GM18951 (cell line): Measurements from ENCODE around the gene DEAF1.

ENCODE experiments used
- POLR2A ChIP-seq: IDR thresholded peaks from 4 replicates; pipeline ENCODE4 v1.6.1; 2011; ENCODE audit warnings: mild to moderate bottlenecking; ENCODE audit not compliant: insufficient read length, insufficient read depth; ENCODE audit errors: extremely low read depth
- in situ Hi-C: fragments of 300-500 bp; cut with MboI; formaldehyde crosslinking; loops from one replicate; pipeline ENCODE4 v1.12.0; 2022; ENCODE audit warnings: low sequenced_read_pairs, mixed read lengths, inconsistent platforms; ENCODE audit not compliant: unreplicated experiment

DEAF1 gene

GRCh38 chr11:636511-637332 lies 58.3 kb downstream of the DEAF1 start, which contains the start of gene DRD4:
Gene DRD4 (plus strand): TSS chr11:637269. CDS start chr11:637305, 36 bp downstream.
- in situ Hi-C loops, result no loop called here
- no peak for TF ChIP-seq POLR2A

- in situ Hi-C loops, result no loop called here
- no peak for TF ChIP-seq POLR2A
Observed at GRCh38 chr11:635945-636510, 59.0 kb downstream of the DEAF1 start.

- in situ Hi-C loops, result no loop called here
- TF ChIP-seq POLR2A, result no peak
Observed at GRCh38 chr11:630871-631270, 64.2 kb downstream of the DEAF1 start.

GRCh38 chr11:629237-629583 lies 65.8 kb downstream of the DEAF1 start:
- in situ Hi-C loops, result no loop called here
- TF ChIP-seq POLR2A, result no peak

GRCh38 chr11:628056-628455 lies 67.0 kb downstream of the DEAF1 start:
- TF ChIP-seq POLR2A, result no peak
- in situ Hi-C loops, result no loop called here

- no peak for TF ChIP-seq POLR2A
- in situ Hi-C loops, result no loop called here
Observed at GRCh38 chr11:627308-627576, 67.8 kb downstream of the DEAF1 start.

- in situ Hi-C loops, result no loop called here
- no peak for TF ChIP-seq POLR2A
Observed at GRCh38 chr11:626475-627307, 68.3 kb downstream of the DEAF1 start, which contains the start of gene SCT. Gene SCT (minus strand): TSS chr11:627181. CDS start chr11:627143, 38 bp downstream.

GRCh38 chr11:625636-626268 lies 69.3 kb downstream of the DEAF1 start:
- TF ChIP-seq POLR2A, result no peak
- in situ Hi-C loops, result no loop called here

- TF ChIP-seq POLR2A, result no peak
- in situ Hi-C loops, result no loop called here
Observed at GRCh38 chr11:624705-625635, 70.1 kb downstream of the DEAF1 start, which contains the start of gene CDHR5. Gene CDHR5 (minus strand): TSS chr11:624955. CDS start chr11:624902, 53 bp downstream.

- in situ Hi-C loops, result no loop called here
- TF ChIP-seq POLR2A, result no peak
Observed at GRCh38 chr11:623999-624704, 70.9 kb downstream of the DEAF1 start.

- TF ChIP-seq POLR2A, result no peak
- in situ Hi-C loops, result no loop called here
Observed at GRCh38 chr11:623349-623869, 71.6 kb downstream of the DEAF1 start.
